SK-N-MC (cell line): ENCODE measurements around the gene CD99L2.

Experiments
- EZH2 ChIP-seq: fragments of 200-600 bp; sonication (generic); IDR thresholded peaks from one replicate; pipeline ENCODE4 v1.6.1; 2017; ENCODE audit warnings: antibody characterized with exemption
- FOXP2 ChIP-seq: optimal IDR thresholded peaks from 2 replicates; pipeline ENCODE3; 2011; ENCODE audit warnings: mild to moderate bottlenecking, moderate library complexity; ENCODE audit not compliant: insufficient read depth; ENCODE audit errors: extremely low read length, control extremely low read depth
- POLR2AphosphoS5 ChIP-seq: IDR thresholded peaks from 2 replicates; pipeline ENCODE4 v1.6.1; 2012; ENCODE audit warnings: mild to moderate bottlenecking, low read depth, low read length, borderline replicate concordance

- TF ChIP-seq POLR2AphosphoS5: no peak
- no peak for TF ChIP-seq FOXP2
- TF ChIP-seq EZH2: no peak
These were observed 1.8 kb downstream of the CD99L2 start for GRCh38 chrX:150896632-150897031.
